Subcutaneous adipose tissue (tissue), 4 donors: ENCODE data around the gene CCM2L. TPM values are rescaled to one million over a fixed set of nuclear protein-coding genes. Genes with fewer than 3 reads are reported as not detected.

Source experiments
- total RNA-seq, 4 donors: library from RNA; depleted of rRNA; stranded (reverse); fragments of >200 nt; gene quantifications; one replicate each; pipeline ENCODE4 v1.1.0, GENCODE V29; 2016
- TF ChIP-seq, protein P1 (sequence below): fragments of 450-650 bp; IDR thresholded peaks from one replicate; pipeline ENCODE4 v1.5.1; 2016; ENCODE audit warnings: low read depth, mild to moderate bottlenecking, control low read depth, antibody characterized with exemption, moderate library complexity

Gene CCM2L
- total RNA-seq, 4 donors from 2014 or later = 1.5 to 25.1 (median 4.4) TPM

DNA sequence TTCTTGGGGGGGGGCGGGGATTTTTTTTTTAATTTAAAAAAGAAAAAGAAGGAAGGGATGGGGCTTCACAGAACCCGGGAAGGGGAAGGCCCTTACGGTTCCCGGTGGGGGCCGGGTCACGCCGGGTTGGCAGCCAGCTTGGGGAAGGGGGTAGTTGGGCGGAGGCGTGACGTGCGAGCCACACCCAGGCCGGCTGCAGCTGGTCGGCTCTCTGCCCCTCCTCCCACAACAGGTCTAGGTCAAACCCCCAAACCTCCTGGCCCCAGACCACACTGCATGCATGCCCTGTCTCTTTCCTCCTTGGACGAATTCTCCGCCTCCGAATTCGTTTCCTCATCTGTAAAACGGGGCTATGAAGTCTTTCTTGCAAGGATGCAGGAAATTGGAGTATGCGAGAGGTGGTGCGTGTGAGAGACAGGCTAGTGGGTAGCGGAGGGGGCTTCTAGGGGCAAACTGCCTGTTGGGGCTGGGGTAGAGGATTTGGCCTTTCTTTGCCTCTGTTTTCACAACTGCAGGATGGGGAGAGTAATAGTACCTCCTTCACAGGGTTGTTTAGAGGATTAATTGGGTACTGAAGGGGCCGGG lies 42.6 kb downstream of the CCM2L start:
- TF ChIP-seq, protein P1, sequence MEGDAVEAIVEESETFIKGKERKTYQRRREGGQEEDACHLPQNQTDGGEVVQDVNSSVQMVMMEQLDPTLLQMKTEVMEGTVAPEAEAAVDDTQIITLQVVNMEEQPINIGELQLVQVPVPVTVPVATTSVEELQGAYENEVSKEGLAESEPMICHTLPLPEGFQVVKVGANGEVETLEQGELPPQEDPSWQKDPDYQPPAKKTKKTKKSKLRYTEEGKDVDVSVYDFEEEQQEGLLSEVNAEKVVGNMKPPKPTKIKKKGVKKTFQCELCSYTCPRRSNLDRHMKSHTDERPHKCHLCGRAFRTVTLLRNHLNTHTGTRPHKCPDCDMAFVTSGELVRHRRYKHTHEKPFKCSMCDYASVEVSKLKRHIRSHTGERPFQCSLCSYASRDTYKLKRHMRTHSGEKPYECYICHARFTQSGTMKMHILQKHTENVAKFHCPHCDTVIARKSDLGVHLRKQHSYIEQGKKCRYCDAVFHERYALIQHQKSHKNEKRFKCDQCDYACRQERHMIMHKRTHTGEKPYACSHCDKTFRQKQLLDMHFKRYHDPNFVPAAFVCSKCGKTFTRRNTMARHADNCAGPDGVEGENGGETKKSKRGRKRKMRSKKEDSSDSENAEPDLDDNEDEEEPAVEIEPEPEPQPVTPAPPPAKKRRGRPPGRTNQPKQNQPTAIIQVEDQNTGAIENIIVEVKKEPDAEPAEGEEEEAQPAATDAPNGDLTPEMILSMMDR = no peak

DNA sequence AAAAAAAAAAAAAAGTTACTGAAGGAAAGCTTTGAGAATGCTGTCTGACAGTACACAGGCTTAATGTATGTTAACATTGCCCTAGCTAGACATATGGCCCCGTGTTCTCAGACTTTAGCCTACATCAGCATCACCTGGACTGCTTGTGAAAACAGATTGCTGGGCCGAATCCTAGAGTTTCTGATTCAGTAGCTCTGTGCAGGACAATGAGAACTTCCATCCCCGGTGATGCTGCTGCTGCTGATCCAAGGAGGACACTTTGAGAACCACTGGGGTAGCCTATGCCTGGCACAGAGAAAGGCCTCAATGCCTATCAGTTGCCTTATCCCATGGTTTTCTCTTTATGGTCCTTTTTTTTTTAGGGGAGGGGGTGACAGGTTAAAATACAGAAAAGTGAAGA lies 43.4 kb downstream of the CCM2L start:
- TF ChIP-seq, protein P1 = no peak

DNA sequence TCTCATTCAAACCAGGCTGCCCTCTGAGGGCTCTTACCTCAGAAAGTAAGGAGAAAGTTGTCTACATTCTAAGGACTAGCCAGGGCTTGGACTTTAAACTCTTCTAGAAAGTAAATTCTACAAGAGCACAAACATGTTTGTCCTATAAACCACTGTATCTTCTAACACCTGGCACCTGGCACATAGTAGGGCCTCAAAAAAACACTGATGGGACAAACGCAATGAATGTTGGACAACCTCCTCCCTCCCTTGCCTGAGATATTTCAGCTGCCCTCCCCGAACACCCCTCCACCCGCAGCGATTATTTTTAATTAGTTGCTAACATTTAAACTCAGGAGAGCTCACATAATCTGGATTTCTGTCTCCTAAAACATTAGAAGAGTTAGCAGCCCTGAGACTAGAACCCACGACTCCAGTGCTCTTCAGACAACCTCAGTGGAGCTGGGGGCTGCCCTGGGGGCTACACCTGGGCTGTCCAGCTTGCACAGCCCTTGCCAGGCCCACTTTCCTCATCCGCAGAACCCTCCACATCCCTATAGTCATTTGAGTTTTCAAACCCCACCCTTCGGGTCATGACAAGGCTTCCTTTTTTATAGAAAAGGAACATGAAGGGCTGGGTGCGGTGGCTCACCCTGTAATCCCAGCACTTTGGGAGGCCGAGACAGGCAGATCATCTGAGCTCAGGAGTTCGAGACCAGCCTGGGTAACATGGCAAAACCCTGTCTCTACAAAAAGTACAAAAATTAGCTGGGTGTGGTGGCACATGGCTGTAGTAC lies 46.7 kb downstream of the CCM2L start:
- TF ChIP-seq, protein P1 = no peak

DNA sequence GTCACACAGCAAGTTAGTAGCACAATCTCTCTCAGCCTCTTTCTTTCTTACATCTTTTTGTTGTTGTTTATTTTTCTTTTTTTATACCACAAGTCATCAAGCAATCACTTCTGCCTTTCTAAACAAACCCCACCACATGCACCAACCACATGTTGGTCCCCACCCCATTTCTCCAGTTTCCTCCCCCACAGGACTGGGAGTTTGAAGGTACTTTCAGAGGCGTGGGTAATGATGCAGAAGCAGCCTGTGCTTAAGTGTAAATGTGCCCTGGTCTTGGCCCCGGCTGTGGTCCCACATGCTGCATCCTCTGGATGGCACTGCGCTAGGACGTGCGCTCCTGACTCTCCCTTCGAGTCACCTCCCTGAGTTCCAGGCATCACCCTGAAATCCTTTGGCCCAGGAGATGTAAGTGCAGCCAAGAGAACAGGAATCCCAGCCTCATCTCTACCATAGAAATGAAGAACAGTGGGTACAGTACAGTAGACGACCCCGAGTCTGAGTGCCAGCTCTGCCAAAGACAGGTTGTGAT lies 47.5 kb downstream of the CCM2L start:
- TF ChIP-seq, protein P1 = no peak

DNA sequence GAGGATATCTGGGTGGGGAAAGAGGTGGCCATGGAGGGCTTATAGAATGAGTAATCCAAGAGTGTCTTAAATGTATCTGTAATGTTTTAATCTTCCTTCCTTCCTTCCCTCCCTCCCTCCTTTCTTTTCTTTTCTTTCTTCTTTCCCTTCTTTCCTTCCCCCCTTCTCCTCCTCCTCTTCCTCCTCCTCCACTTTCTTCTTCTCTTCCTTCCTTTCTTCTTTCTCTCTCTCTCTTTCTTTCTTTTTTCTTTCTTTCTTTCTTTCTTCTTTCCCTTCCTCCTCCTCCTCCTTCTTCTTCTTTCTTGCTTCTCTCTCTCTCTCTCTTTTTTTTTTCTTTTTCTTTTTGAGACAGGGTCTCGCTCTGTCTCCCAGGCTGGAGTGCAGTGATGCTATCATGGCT lies 49.0 kb downstream of the CCM2L start:
- TF ChIP-seq, protein P1 = no peak

DNA sequence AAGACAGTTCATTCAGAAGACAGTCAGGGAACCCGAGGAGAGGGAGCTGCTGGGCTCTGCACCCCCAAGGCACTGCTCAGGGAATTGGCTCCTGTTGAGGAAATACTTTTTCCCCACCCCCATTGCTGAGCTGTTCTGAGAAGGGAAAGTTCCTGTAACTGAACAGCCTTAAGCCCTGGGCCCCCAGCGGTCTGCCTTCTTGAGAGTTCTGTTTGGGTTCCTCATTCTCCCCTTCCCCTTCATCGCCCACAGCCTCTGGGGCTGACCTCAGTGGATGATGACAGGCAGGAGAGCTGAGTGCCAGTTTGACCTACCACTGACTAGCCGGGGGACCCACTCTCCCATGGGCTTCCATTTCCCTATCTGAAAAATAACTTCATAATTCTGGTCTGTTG lies 52.5 kb downstream of the CCM2L start:
- TF ChIP-seq, protein P1 = no peak

DNA sequence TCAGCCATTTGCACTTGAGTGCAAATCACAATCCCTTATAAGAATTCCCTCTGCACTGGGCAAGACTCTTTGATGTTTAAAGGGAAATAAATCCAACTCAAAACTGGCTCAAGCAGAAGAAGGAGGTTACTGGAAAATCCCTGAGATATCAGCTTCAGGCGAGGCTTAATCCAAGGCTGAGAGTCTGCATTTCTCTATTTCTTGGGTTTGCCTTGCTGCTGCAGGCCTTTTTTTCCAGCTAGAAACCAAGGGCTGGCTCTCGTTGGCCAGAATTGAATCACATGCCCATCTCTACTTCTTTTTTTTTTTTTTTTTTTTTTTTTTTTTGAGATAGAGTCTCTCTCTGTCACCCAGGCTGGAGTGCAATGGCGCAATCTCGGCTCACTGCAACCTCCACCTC lies 53.5 kb downstream of the CCM2L start:
- TF ChIP-seq, protein P1 = no peak
